ENCODE data around the gene APBA2. TPM values are rescaled to one million over a fixed set of nuclear protein-coding genes. Genes with fewer than 3 reads are reported as not detected.
A peak's percentile ranks its signal among the peaks of the same experiment; 100 is the strongest.

The APBA2 gene
- total RNA-seq, 1 experiment from 2014 or later: 11.2 TPM

DNA sequence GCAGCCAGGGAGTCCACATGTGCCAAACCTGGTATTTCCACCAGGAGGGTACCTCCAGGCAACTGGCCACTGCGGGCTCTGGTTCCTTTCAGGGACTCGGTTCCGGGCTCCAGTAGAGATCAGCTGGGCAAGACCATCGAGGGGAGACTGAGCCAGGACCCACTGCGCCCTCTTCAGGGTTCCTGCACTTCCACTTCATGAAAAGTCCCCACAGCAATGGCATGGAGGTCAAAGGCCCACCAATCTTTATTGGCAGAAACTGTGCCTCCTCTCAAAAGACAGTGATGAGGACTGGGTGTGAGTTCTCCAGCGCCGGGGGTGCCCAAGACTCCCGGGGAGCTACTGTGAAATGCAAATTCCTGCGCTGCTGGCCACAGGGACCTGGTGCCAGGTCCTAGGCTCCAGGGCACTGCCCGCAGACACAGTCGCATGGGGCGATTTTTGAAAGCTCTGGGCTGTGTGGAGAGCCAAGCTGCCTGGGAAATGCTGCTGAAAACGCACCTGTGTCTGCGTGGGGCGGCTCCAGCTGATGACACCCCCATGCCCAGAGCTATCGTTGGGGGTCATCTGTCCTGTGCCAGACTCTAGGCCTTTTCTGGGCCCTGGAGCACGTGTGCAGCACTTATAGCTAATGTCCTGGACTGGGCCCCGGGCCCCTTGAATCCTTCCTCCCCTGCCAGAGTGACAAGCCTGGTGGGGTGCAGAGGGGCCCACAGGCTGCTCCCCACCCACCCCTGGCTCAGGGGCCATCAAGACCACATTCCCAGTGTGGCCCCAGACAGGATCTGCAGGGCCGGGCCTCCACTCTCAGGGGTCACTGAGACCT, 239.8 kb downstream of the APBA2 start:
- no peak for TF ChIP-seq FOXJ3 (CRISPR knock-in tag; IDR thresholded peaks at IDR 0.05; ENCODE audit: borderline replicate concordance)
- no peak for TF ChIP-seq ZNF317 (CRISPR knock-in tag; IDR thresholded peaks at IDR 0.05; ENCODE audit: borderline replicate concordance, low read depth)
- no peak for TF ChIP-seq ESRRA (CRISPR knock-in tag; IDR thresholded peaks at IDR 0.05; ENCODE audit: borderline replicate concordance)
- no peak for TF ChIP-seq PRRX2 (CRISPR knock-in tag; IDR thresholded peaks at IDR 0.05)
- no peak overlapping the region for H3K27ac Mint-ChIP-seq
- ATAC-seq (no peak), DNase-seq (ENCODE audit: low spot score) (no peak)
- CTCF ChIA-PET: interaction anchor here (0.6 to 4.9 kb wide), 14 partner anchors 9 to 488 kb away, joined by 3 to 70 read pairs (median 5); no protein-coding TSS in a partner anchor
- H3K27me3 Mint-ChIP-seq (ENCODE audit: low read depth): no peaks in the 10 kb centered on the region; the same call in 1 of the 2 replicates
- H3K4me3 Mint-ChIP-seq: no peak overlapping the region
- H3K36me3 Mint-ChIP-seq: no peaks in the 10 kb centered on the region
- H3K4me1 Mint-ChIP-seq: peaks cover 16% of the 10 kb centered on the region
- POLR2A ChIA-PET: interaction anchor here (1.0 kb wide), 1 partner anchor 10 kb away, joined by 3 read pairs; no protein-coding TSS in a partner anchor
- H3K9me3 Mint-ChIP-seq: no peaks in the 10 kb centered on the region

DNA sequence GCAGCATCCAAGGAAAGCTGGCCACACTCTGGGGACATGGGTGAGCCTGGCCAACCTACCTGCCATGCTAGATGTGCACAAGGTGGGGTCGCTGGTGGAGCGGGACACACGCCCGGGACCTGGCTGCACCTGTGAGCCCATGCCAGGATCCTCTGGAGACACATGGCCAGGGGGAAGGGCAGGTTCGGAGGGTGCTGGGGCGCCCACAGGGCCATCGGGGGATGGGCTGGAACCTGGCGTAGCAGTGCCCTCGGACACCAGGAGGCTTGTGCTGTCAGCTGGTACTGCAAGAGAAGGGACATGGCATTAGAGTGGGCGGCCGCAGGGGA, 240.4 kb downstream of the APBA2 start:
- Mint-ChIP-seq H3K27me3 (ENCODE audit: low read depth) (no peaks in the 10 kb centered on the region; the same call in 1 of the 2 replicates), H3K4me1 (peaks cover 17% of the 10 kb centered on the region), H3K36me3 (no peaks in the 10 kb centered on the region), H3K27ac (no peak overlapping the region), H3K9me3 (no peaks in the 10 kb centered on the region), H3K4me3 (no peak overlapping the region)
- ChIA-PET POLR2A (interaction anchor here (1.0 kb wide), 1 partner anchor 10 kb away, joined by 3 read pairs; no protein-coding TSS in a partner anchor), CTCF (interaction anchor here (1.0 to 4.9 kb wide), 11 partner anchors 8 to 443 kb away, joined by 3 to 70 read pairs (median 5); no protein-coding TSS in a partner anchor)
- no peak for TF ChIP-seq RELA (CRISPR knock-in tag; IDR thresholded peaks at IDR 0.05; ENCODE audit: borderline replicate concordance)
- TF ChIP-seq, protein P1, sequence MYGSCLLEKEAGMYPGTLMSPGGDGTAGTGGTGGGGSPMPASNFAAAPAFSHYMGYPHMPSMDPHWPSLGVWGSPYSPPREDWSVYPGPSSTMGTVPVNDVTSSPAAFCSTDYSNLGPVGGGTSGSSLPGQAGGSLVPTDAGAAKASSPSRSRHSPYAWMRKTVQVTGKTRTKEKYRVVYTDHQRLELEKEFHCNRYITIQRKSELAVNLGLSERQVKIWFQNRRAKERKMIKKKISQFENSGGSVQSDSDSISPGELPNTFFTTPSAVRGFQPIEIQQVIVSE (CRISPR knock-in tag; IDR thresholded peaks at IDR 0.05; ENCODE audit: borderline replicate concordance): no peak
- TF ChIP-seq ELF4 (CRISPR knock-in tag; IDR thresholded peaks at IDR 0.05; ENCODE audit: low read depth): no peak
- TF ChIP-seq, protein P2, sequence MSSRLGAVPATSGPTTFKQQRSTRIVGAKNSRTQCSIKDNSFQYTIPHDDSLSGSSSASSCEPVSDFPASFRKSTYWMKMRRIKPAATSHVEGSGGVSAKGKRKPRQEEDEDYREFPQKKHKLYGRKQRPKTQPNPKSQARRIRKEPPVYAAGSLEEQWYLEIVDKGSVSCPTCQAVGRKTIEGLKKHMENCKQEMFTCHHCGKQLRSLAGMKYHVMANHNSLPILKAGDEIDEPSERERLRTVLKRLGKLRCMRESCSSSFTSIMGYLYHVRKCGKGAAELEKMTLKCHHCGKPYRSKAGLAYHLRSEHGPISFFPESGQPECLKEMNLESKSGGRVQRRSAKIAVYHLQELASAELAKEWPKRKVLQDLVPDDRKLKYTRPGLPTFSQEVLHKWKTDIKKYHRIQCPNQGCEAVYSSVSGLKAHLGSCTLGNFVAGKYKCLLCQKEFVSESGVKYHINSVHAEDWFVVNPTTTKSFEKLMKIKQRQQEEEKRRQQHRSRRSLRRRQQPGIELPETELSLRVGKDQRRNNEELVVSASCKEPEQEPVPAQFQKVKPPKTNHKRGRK (CRISPR knock-in tag; IDR thresholded peaks at IDR 0.05; ENCODE audit: borderline replicate concordance): no peak
- TF ChIP-seq, protein P3, sequence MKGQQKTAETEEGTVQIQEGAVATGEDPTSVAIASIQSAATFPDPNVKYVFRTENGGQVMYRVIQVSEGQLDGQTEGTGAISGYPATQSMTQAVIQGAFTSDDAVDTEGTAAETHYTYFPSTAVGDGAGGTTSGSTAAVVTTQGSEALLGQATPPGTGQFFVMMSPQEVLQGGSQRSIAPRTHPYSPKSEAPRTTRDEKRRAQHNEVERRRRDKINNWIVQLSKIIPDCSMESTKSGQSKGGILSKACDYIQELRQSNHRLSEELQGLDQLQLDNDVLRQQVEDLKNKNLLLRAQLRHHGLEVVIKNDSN (CRISPR knock-in tag; IDR thresholded peaks at IDR 0.05): no peak
- DNase-seq (ENCODE audit: low spot score) (no peak), ATAC-seq (no peak)

DNA sequence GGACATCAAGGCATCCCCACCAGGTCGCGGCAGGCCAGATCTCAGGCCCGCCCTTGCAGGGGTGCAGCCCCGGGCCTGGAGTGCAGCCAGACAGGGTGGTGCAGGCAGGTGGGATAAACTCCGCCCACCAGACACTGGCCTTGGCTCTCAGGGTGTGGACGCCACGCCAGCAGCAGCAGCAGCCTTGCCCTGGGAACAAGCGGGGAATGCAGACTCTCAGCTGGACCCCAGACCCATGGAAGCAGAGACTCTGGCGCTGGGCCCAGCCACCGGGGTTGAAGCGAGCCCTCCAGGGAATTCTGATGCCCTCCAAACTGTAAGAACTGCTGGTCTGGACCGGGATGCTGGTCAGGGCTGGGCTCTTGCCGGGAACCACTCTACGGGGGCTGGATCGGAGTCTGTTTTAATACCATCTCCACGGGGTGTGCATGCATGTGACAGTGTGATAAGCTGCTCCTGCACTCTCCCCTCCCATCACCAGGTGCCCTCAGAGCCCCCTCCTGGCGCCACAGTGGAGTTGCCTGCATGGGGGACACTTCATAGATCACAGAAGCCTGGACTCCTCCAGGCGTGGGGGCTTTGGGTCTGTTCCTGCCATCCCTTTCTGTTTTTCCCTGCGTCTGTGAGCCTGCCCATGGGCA, 241.2 kb downstream of the APBA2 start:
- Mint-ChIP-seq H3K27me3 (ENCODE audit: low read depth) (no peaks in the 10 kb centered on the region; the same call in 1 of the 2 replicates), H3K9me3 (no peaks in the 10 kb centered on the region), H3K4me3 (no peak overlapping the region), H3K27ac (no peak overlapping the region), H3K36me3 (no peaks in the 10 kb centered on the region), H3K4me1 (peaks cover 21% of the 10 kb centered on the region)
- CTCF ChIA-PET: interaction anchor here (1.0 to 4.9 kb wide), 5 partner anchors 11 to 36 kb away, joined by 5 to 70 read pairs (median 12); no protein-coding TSS in a partner anchor
- ATAC-seq (peak; percentile 72), DNase-seq (ENCODE audit: low spot score) (peak; percentile 45)
- POLR2A ChIA-PET: no interaction called here
- TF ChIP-seq, protein P4, sequence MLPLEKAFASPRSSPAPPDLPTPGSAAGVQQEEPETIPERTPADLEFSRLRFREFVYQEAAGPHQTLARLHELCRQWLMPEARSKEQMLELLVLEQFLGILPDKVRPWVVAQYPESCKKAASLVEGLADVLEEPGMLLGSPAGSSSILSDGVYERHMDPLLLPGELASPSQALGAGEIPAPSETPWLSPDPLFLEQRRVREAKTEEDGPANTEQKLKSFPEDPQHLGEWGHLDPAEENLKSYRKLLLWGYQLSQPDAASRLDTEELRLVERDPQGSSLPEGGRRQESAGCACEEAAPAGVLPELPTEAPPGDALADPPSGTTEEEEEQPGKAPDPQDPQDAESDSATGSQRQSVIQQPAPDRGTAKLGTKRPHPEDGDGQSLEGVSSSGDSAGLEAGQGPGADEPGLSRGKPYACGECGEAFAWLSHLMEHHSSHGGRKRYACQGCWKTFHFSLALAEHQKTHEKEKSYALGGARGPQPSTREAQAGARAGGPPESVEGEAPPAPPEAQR (CRISPR knock-in tag; IDR thresholded peaks at IDR 0.05): no peak
- TF ChIP-seq, protein P5, sequence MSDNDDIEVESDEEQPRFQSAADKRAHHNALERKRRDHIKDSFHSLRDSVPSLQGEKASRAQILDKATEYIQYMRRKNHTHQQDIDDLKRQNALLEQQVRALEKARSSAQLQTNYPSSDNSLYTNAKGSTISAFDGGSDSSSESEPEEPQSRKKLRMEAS (CRISPR knock-in tag; IDR thresholded peaks at IDR 0.05): no peak
- TF ChIP-seq ETV6 (CRISPR knock-in tag; IDR thresholded peaks at IDR 0.05): no peak
- TF ChIP-seq, protein P6, sequence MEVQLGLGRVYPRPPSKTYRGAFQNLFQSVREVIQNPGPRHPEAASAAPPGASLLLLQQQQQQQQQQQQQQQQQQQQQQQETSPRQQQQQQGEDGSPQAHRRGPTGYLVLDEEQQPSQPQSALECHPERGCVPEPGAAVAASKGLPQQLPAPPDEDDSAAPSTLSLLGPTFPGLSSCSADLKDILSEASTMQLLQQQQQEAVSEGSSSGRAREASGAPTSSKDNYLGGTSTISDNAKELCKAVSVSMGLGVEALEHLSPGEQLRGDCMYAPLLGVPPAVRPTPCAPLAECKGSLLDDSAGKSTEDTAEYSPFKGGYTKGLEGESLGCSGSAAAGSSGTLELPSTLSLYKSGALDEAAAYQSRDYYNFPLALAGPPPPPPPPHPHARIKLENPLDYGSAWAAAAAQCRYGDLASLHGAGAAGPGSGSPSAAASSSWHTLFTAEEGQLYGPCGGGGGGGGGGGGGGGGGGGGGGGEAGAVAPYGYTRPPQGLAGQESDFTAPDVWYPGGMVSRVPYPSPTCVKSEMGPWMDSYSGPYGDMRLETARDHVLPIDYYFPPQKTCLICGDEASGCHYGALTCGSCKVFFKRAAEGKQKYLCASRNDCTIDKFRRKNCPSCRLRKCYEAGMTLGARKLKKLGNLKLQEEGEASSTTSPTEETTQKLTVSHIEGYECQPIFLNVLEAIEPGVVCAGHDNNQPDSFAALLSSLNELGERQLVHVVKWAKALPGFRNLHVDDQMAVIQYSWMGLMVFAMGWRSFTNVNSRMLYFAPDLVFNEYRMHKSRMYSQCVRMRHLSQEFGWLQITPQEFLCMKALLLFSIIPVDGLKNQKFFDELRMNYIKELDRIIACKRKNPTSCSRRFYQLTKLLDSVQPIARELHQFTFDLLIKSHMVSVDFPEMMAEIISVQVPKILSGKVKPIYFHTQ (CRISPR knock-in tag; IDR thresholded peaks at IDR 0.05): no peak
- no peak for TF ChIP-seq ZNF416 (CRISPR knock-in tag; IDR thresholded peaks at IDR 0.05)
- TF ChIP-seq, protein P2 (CRISPR knock-in tag; IDR thresholded peaks at IDR 0.05; ENCODE audit: borderline replicate concordance): no peak
- TF ChIP-seq GTF2I (CRISPR knock-in tag; conservative IDR thresholded peaks at IDR 0.05): no peak
- TF ChIP-seq ZNF423 (CRISPR knock-in tag; IDR thresholded peaks at IDR 0.05): no peak
- TF ChIP-seq PRRX2 (CRISPR knock-in tag; IDR thresholded peaks at IDR 0.05): no peak
- no peak for TF ChIP-seq ZNF396 (CRISPR knock-in tag; IDR thresholded peaks at IDR 0.05; ENCODE audit: borderline replicate concordance)
